ENCODE measurements around the gene PARG.
"Not testable (repeated sequence)": the region's sequence is repeated elsewhere in the genome, so short reads cannot be mapped to it uniquely, and the experiment has no call there.

PARG gene

GRCh38 chr10:49819234-49819958, 122.4 kb downstream of the PARG start:
- no peak for DNase-seq

- no peak for DNase-seq
Observed at GRCh38 chr10:49817845-49818244, 124.0 kb downstream of the PARG start.

- no peak for DNase-seq
Observed at GRCh38 chr10:49803988-49804387, 137.8 kb downstream of the PARG start.

GRCh38 chr10:49798275-49798674, 143.6 kb downstream of the PARG start:
- DNase-seq = no peak

DNA sequence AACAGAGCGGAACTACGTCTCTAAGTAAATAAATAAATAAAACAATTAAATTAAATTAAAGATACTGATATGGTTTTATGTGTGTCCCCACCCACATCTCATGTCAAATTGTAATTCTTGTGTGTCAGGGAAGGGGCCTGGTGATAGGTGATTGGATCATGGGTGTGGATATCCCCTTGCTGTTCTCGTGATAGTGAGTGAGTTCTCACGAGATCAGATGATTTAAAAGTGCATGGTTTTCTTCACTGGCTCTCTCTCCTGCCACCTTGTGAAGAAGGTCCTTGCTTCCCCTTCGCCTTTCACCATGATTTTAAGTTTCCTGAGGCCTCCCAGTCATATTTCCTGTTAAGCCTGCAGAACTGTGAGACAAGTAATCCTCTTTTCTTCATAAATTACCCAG, 150.7 kb downstream of the PARG start:
- no peak for DNase-seq

- no peak for DNase-seq
Observed at GRCh38 chr10:49784681-49785080, 157.1 kb downstream of the PARG start.

GRCh38 chr10:49783645-49784044, 158.2 kb downstream of the PARG start:
- no peak for DNase-seq

DNA sequence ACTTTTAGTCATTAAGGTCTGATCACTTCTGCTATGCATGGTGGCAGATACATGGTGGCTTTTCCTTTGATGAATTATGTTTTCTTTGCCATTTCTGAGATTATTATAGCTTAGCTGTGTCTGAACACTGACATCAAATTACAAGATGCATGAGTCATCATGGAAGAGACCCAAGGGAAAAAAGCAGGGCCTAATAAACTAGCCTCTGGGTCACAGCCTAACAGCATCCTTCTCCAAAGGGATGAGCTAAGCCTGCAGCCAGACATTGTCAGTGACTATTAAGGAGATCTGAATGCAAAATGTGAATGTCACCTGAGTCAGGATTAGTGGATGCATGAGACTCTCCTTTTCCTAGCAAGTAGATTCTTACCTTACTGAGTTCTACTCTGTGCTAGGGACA, 160.6 kb downstream of the PARG start:
- DNase-seq = no peak

DNA sequence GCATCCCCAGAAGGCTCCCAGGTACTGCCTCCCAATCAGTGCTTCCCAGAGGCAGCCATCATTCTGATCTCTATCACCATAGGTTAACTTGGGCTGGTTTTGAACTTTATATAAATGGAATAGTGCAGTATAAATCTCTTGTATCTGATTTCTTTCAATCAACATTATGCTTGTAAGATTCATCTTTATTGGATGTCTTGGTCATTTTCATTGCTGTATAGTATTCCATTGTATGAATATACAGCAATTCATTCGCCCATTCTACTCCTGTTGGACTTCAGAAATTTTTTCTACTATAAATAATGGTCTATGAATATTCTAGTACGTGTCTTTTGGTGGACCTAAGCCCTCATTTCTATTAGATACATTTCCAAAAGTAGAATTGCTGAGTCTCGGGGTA, 163.6 kb downstream of the PARG start:
- no peak for DNase-seq

GRCh38 chr10:49776851-49777250, 165.0 kb downstream of the PARG start:
- DNase-seq = no peak

- no peak for DNase-seq
Observed at GRCh38 chr10:49775014-49775413, 166.8 kb downstream of the PARG start.

DNA sequence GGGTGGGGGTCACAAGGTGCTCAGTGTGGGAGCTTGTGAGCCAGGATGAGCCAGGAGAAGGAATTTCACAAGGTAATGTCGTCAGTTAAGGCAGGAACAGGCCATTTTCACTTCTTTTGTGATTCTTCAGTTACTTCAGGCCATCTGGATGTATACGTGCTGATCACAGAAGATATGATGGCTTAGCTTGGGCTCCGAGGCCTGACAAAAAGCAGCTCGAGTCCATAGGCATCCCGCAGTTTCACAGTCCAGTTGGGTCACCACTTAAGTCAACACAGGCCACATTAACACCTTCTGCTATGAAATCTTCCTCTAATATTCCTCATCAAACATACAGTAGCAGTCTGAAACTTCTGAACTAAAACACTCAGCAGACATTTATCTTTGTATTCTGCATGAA, 168.9 kb downstream of the PARG start:
- not testable (repeated sequence) for DNase-seq

DNA sequence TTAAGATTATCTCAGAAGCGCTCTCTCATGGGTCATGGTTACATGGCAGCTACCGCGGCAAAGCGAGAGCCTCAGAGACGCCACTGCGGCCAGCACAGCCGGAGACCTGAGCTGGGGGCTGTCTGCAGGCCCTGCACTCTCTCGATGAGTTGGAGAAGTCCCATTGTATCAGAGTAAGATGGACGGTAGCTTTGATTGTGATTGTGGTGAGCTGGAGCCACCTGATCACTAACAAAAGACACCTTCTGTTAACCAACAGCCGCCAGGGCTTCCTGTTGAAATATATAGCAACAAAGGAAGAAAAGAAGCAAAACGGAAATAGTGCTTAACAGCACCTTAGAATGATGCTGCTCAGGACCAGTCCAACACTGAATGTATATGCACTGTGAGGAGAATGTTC, 170.8 kb downstream of the PARG start:
- DNase-seq = not testable (repeated sequence)

- DNase-seq = no peak
Observed at GRCh38 chr10:49769692-49770091, 172.1 kb downstream of the PARG start.

GRCh38 chr10:49768731-49769130, 173.1 kb downstream of the PARG start:
- no peak for DNase-seq

DNA sequence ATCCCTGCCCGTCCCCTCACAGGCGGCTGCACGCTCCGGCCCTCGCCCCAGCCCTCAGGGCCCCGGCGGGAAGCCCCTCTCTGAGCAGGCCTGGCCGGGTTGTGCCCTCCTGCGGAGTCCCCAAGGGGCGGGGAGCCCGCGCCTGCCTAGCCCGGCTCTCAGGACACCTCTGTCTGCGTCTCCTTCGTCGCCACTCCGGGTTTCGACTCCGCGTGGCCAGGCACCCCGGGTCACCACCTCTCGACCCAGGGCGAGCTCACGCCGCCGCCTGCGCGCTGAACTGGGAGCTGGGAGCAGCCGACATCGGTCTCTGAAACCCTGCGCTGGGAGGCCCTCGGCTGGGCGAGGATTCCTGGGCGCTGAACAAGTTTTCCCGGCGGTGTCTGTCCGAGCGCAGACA, 173.5 kb downstream of the PARG start:
- no peak for DNase-seq

Measured in inflammatory macrophage treated with lipopolysaccharide for 1 hour (primary cell).